ENCODE results near the gene SFRP2. TPM values are rescaled to one million over a fixed set of nuclear protein-coding genes. Genes with fewer than 3 reads are reported as not detected.

SFRP2 gene
- total RNA-seq, 1 experiment from 2014 or later: not detected

- no peaks in the 10 kb centered on the region for H3F3A ChIP-seq (ENCODE audit: insufficient read depth, low read depth)
- no peak for DNase-seq
- no TSS peak for BruUV-seq (replicated peaks)
- H3K4me2 ChIP-seq: no peak overlapping the region
- ChIA-PET CTCF (no interaction called here), POLR2A (ENCODE audit: unreplicated experiment) (no interaction called here)
- no peaks in the 10 kb centered on the region for H3K27me3 ChIP-seq (ENCODE audit: insufficient read depth, low read depth)
- H3K9me2 ChIP-seq (ENCODE audit: insufficient read depth): no peaks in the 10 kb centered on the region
- H3K4me3 ChIP-seq: no peak overlapping the region
- TF ChIP-seq EZH2 (IDR thresholded peaks at IDR 0.05; ENCODE audit: low read depth): no peak
- TF ChIP-seq CTCF (conservative IDR thresholded peaks at IDR 0.05): no peak
- intact Hi-C loops (cut with micrococcal nuclease; ENCODE audit: unreplicated experiment): no loop called here
- no peaks in the 10 kb centered on the region for H3K9me3 ChIP-seq (ENCODE audit: insufficient read depth, low read depth)
- no peak overlapping the region for H3K27ac ChIP-seq
- no peaks in the 10 kb centered on the region for H3K4me1 ChIP-seq (replicated peaks; ENCODE audit: insufficient read depth)
- no peak overlapping the region for H2AFZ ChIP-seq
- H3K36me3 ChIP-seq (ENCODE audit: low read depth): no peaks in the 10 kb centered on the region
- H4K20me1 ChIP-seq (ENCODE audit: insufficient read depth): no peaks in the 10 kb centered on the region
- no peaks in the 10 kb centered on the region for H3K79me2 ChIP-seq (ENCODE audit: low read depth)
These were observed 27.7 kb upstream of the SFRP2 start for GRCh38 chr4:153816542-153816941.

GRCh38 chr4:153814789-153815188 is 25.9 kb upstream of the SFRP2 start:
- Histone ChIP-seq H3K27ac (no peak overlapping the region), H3F3A (ENCODE audit: insufficient read depth, low read depth) (no peaks in the 10 kb centered on the region), H3K4me2 (no peak overlapping the region), H3K9me2 (ENCODE audit: insufficient read depth) (no peaks in the 10 kb centered on the region), H3K4me1 (replicated peaks; ENCODE audit: insufficient read depth) (no peaks in the 10 kb centered on the region), H3K79me2 (ENCODE audit: low read depth) (no peaks in the 10 kb centered on the region), H3K4me3 (no peak overlapping the region), H2AFZ (no peak overlapping the region), H3K27me3 (ENCODE audit: insufficient read depth, low read depth) (no peaks in the 10 kb centered on the region), H4K20me1 (ENCODE audit: insufficient read depth) (no peaks in the 10 kb centered on the region), H3K9me3 (ENCODE audit: insufficient read depth, low read depth) (no peaks in the 10 kb centered on the region), H3K36me3 (ENCODE audit: low read depth) (no peaks in the 10 kb centered on the region)
- no peak for DNase-seq
- no TSS peak for BruUV-seq (replicated peaks)
- POLR2A ChIA-PET (ENCODE audit: unreplicated experiment): no interaction called here
- TF ChIP-seq EZH2 (IDR thresholded peaks at IDR 0.05; ENCODE audit: low read depth) (no peak), CTCF (conservative IDR thresholded peaks at IDR 0.05) (no peak)
- intact Hi-C loops (cut with micrococcal nuclease; ENCODE audit: unreplicated experiment): no loop called here
- CTCF ChIA-PET: no interaction called here

GRCh38 chr4:153809916-153810810 is 21.3 kb upstream of the SFRP2 start:
- Histone ChIP-seq H3K4me1 (replicated peaks; ENCODE audit: insufficient read depth) (no peaks in the 10 kb centered on the region), H3K79me2 (ENCODE audit: low read depth) (no peaks in the 10 kb centered on the region), H3F3A (ENCODE audit: insufficient read depth, low read depth) (no peaks in the 10 kb centered on the region), H3K36me3 (ENCODE audit: low read depth) (no peaks in the 10 kb centered on the region), H4K20me1 (ENCODE audit: insufficient read depth) (no peaks in the 10 kb centered on the region), H3K27me3 (ENCODE audit: insufficient read depth, low read depth) (no peaks in the 10 kb centered on the region), H3K27ac (no peak overlapping the region), H3K4me3 (no peak overlapping the region), H3K9me3 (ENCODE audit: insufficient read depth, low read depth) (no peaks in the 10 kb centered on the region), H3K9me2 (ENCODE audit: insufficient read depth) (no peaks in the 10 kb centered on the region), H3K4me2 (no peak overlapping the region), H2AFZ (no peak overlapping the region)
- DNase-seq: no peak
- ChIA-PET POLR2A (ENCODE audit: unreplicated experiment) (no interaction called here), CTCF (no interaction called here)
- intact Hi-C loops (cut with micrococcal nuclease; ENCODE audit: unreplicated experiment): no loop called here
- no peak for TF ChIP-seq EZH2 (IDR thresholded peaks at IDR 0.05; ENCODE audit: low read depth)
- no peak for TF ChIP-seq CTCF (conservative IDR thresholded peaks at IDR 0.05)
- no TSS peak for BruUV-seq (replicated peaks)
